Activated CD4-positive, alpha-beta T cell treated with anti-CD3 and anti-CD28 coated beads, Interleukin-2, amount 50 U/mL, for 16 hours (primary cell): ENCODE measurements around the gene MAB21L3.
"Not testable (repeated sequence)": the region's sequence is repeated elsewhere in the genome, so short reads cannot be mapped to it uniquely, and the experiment has no call there.

Experiments used
- DNase-seq: peaks from one replicate; pipeline ENCODE4 v3.0.0-alpha.2; 2020

Gene MAB21L3

GRCh38 chr1:116139592-116140134 lies 28.5 kb downstream of the MAB21L3 start:
- no peak for DNase-seq

- DNase-seq, result no peak
Observed at GRCh38 chr1:116144151-116144550, 33.0 kb downstream of the MAB21L3 start.

- DNase-seq, result not testable (repeated sequence)
Observed at GRCh38 chr1:116146447-116147113, 35.4 kb downstream of the MAB21L3 start.

GRCh38 chr1:116147114-116147510 lies 35.9 kb downstream of the MAB21L3 start:
- DNase-seq, result no peak

- no peak for DNase-seq
Observed at GRCh38 chr1:116147972-116148371, 36.8 kb downstream of the MAB21L3 start.

- DNase-seq, result no peak
Observed at GRCh38 chr1:116148967-116149366, 37.8 kb downstream of the MAB21L3 start.

GRCh38 chr1:116150368-116150767 lies 39.2 kb downstream of the MAB21L3 start:
- no peak for DNase-seq

- DNase-seq, result peak; percentile 77
Observed at GRCh38 chr1:116151739-116152576, 40.8 kb downstream of the MAB21L3 start.

GRCh38 chr1:116152577-116152943 lies 41.4 kb downstream of the MAB21L3 start:
- DNase-seq, result no peak

- no peak for DNase-seq
Observed at GRCh38 chr1:116152950-116153691, 41.9 kb downstream of the MAB21L3 start.

- no peak for DNase-seq
Observed at GRCh38 chr1:116153692-116154031, 42.5 kb downstream of the MAB21L3 start.

- DNase-seq, result no peak
Observed at GRCh38 chr1:116154536-116154935, 43.3 kb downstream of the MAB21L3 start.

GRCh38 chr1:116157096-116157495 lies 45.9 kb downstream of the MAB21L3 start:
- no peak for DNase-seq

- no peak for DNase-seq
Observed at GRCh38 chr1:116159177-116159576, 48.0 kb downstream of the MAB21L3 start.

GRCh38 chr1:116159611-116160010 lies 48.4 kb downstream of the MAB21L3 start:
- DNase-seq, result no peak

GRCh38 chr1:116161390-116161789 lies 50.2 kb downstream of the MAB21L3 start:
- DNase-seq, result no peak

- no peak for DNase-seq
Observed at GRCh38 chr1:116161877-116162390, 50.7 kb downstream of the MAB21L3 start.

- no peak for DNase-seq
Observed at GRCh38 chr1:116163533-116163932, 52.3 kb downstream of the MAB21L3 start.

- no peak for DNase-seq
Observed at GRCh38 chr1:116164150-116164549, 53.0 kb downstream of the MAB21L3 start.

- DNase-seq, result no peak
Observed at GRCh38 chr1:116164604-116165368, 53.6 kb downstream of the MAB21L3 start.

GRCh38 chr1:116165572-116165971 lies 54.4 kb downstream of the MAB21L3 start:
- DNase-seq, result no peak

GRCh38 chr1:116166011-116166571 lies 54.9 kb downstream of the MAB21L3 start:
- no peak for DNase-seq
